ENCODE data around the gene ARHGEF40.

- TF ChIP-seq GABPA (IDR thresholded peaks at IDR 0.05; ENCODE audit: low read depth), result no peak
- no peak for TF ChIP-seq CTCF (IDR thresholded peaks at IDR 0.05; ENCODE audit: insufficient read depth, low read length)
These were observed 4.5 kb downstream of the ARHGEF40 start for GRCh38 chr14:21074398-21075272.

Data from HL-60 (cell line).